ENCODE measurements around the gene TTYH2.
A peak's percentile ranks its signal among the peaks of the same experiment; 100 is the strongest.

Gene TTYH2

DNA sequence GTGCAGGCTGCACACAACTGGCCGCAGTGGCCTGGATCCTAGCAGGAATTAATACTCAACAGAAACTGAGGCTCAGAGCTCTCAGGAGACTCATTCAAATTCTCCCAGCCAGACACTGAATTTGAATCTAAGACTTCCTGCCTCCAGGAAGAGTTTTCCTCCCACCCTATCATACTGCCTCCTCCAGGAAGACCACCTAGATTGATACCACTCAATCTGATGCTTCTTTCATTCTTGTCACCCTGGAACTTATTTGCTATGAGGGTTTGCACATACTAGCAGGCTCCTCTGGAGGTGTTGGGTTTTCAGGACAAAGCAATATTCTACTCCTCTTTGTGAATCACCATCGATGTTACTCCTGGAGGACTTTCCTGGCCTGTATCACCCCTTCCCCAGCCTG lies 15.6 kb upstream of the TTYH2 start:
- TF ChIP-seq, protein P1, sequence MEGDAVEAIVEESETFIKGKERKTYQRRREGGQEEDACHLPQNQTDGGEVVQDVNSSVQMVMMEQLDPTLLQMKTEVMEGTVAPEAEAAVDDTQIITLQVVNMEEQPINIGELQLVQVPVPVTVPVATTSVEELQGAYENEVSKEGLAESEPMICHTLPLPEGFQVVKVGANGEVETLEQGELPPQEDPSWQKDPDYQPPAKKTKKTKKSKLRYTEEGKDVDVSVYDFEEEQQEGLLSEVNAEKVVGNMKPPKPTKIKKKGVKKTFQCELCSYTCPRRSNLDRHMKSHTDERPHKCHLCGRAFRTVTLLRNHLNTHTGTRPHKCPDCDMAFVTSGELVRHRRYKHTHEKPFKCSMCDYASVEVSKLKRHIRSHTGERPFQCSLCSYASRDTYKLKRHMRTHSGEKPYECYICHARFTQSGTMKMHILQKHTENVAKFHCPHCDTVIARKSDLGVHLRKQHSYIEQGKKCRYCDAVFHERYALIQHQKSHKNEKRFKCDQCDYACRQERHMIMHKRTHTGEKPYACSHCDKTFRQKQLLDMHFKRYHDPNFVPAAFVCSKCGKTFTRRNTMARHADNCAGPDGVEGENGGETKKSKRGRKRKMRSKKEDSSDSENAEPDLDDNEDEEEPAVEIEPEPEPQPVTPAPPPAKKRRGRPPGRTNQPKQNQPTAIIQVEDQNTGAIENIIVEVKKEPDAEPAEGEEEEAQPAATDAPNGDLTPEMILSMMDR (IDR thresholded peaks at IDR 0.05) = no peak

DNA sequence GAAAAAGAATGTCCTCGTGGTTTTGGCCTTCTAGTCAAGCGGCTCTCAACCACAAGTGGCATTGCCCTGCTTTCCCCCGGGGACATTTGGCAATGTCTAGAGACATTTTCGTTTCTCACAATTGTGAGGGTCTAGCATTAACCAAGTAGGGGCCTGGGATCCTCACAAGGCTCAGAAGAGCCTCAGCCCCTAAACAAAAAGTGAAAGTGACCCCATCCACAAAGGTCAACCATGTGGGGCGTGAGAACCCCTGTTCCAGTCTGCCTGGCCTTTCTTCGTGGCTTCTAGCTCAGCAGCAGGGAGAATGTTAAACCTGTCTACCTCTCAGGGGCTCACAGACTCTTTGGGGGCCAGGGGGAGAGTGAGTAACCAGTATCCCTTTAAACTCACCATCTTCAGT lies 14.7 kb upstream of the TTYH2 start:
- TF ChIP-seq, protein P1 (IDR thresholded peaks at IDR 0.05) = no peak

DNA sequence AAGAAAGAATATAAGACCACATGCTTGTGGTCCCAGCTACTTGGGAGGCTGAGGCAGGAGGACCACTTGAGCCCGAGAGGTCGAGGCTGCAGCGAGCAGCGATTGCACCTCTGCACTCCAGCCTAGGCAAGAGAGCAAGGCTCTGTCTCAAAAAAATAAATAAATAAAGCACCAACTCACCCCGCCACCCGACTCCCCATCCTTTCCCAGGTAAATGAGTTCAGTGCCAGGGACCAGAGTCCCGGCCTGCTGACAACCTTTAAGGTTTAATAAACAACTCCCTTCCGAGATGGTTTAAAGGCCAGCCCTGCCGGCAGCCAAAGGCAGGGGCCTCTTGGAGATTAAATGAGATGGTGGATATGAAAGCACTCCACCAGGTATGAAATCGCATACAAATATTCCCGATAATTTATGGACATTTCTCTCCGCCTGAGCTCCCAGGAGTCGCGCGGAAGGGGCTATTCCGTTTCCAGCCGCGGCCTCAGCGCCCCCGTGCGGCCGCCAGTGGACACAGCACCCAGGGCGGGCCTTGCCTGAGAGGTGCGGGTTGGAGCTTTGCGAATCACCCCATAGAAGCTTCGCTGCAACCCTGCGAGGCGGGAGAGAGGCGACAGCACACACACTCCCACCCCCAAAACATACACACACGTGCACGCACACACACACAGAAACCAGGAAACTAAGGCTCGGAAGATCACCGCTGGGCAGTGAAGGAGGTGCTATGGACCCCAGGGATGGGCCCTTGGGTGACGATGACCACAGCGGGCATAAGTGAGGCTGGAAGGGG lies 13.9 kb upstream of the TTYH2 start:
- TF ChIP-seq, protein P1 (IDR thresholded peaks at IDR 0.05) = peak; percentile 99

DNA sequence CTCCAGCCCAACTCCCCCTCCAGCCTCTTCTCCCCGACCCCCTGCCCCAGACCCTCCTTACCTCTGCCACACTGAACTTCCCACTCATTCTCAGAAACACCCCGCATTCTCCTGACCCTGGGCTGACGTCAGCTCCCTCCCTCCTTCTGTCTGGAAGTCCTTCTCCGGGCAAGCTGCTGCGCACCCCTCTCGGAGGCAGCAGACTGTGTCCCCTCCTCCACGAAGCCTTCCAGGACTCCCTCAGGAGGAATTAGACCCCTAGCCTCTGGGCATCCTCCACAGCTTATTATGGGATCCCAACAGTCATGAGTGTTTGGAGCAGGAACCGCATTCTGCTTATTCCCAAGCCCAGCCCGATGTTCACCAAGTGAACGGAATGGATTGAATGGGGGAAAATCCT lies 13.3 kb upstream of the TTYH2 start:
- TF ChIP-seq, protein P1 (IDR thresholded peaks at IDR 0.05) = no peak

DNA sequence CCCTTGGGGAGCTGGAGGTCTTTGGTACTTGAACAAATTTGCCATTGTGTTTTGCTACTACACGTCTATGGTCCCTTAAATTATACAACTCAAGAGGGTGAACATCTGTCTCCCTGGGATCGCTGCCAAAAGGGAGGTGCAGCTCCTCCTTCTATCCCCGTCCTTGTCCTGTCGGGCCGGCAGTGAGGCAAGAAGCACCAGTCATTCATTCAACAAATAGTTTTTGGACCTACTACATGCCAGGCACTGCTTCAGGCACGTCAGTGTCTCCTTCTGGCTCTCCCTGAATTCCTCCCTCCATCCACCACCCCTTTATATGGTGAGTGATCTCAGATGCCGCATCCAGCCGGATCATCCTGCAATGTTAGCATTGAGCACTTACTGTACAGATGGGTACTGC lies 12.1 kb upstream of the TTYH2 start:
- TF ChIP-seq, protein P1 (IDR thresholded peaks at IDR 0.05) = no peak

DNA sequence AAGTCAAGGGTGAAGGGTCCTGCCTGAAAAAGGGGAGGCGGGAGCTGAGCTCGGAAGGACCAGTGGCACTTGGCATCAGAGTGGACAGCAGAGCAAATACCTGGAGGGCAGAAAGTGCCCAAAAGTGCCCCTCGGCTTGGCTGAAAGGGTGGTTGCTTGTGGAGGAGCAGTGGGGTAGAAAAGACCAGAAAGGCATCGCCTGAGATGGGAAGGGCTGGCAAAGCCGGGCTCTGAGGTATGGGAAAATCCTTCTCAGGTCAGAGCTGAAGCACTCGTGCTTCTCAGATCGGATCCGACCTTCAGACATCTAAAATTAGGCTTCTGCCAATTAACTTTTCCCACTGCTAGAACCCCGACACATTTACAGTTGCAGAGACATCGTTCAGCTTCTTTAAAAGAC lies 11.4 kb upstream of the TTYH2 start:
- TF ChIP-seq, protein P1 (IDR thresholded peaks at IDR 0.05) = no peak

DNA sequence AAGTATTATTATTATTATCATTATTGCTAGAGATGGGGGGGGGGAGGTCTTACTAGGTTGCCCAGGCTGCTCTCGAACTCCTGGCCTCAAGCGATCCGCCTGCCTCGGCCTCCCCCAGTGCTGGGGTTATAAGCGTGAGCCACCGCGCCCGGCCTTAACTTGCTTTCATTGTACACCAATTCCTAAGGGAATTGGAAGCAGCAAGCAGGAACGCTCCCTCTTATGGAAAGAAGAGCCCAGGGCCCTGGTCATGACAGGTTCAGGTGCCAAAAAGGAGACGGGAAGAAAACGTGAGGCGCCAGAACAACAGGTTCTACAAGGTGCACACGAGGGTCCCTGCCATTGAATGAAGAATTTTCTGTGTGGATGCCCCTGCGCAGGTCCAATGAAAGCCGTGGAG lies 10.4 kb upstream of the TTYH2 start:
- TF ChIP-seq, protein P1 (IDR thresholded peaks at IDR 0.05) = no peak
